Neural crest cell (in vitro differentiated cells): ENCODE data around the gene TGOLN2. TPM values are rescaled to one million over a fixed set of nuclear protein-coding genes. Genes with fewer than 3 reads are reported as not detected.

ENCODE experiments used
- DNase-seq: peaks from one replicate; pipeline ENCODE4 v3.0.0; 2021; ENCODE audit warnings: low read depth, mixed read lengths, low spot score
- H3K27ac Mint-ChIP-seq: one replicate; pipeline ENCODE4 v1.8.0; 2021; ENCODE audit warnings: mild to moderate bottlenecking, mixed read lengths; ENCODE audit not compliant: unreplicated experiment
- H3K27me3 Mint-ChIP-seq: 2 replicates; pipeline ENCODE4 v1.8.0; 2021; ENCODE audit warnings: low read depth, mild to moderate bottlenecking, mixed read lengths
- H3K36me3 Mint-ChIP-seq: 2 replicates; pipeline ENCODE4 v1.8.0; 2021; ENCODE audit warnings: low read depth, mild to moderate bottlenecking, mixed read lengths
- H3K4me1 Mint-ChIP-seq: 2 replicates; pipeline ENCODE4 v1.8.0; 2021; ENCODE audit warnings: mixed read lengths
- H3K4me3 Mint-ChIP-seq: one replicate; pipeline ENCODE4 v1.8.0; 2021; ENCODE audit warnings: mild to moderate bottlenecking, mixed read lengths
- H3K9me3 Mint-ChIP-seq: 2 replicates; pipeline ENCODE4 v1.8.0; 2021; ENCODE audit warnings: mixed read lengths
- CTCF ChIP-seq: fragments of 200-600 bp; sonication (generic); conservative IDR thresholded peaks from 2 replicates; pipeline ENCODE4 v1.5.0; 2021; ENCODE audit warnings: antibody characterized with exemption, mild to moderate bottlenecking
- total RNA-seq: library from RNA; stranded (reverse); gene quantifications from 2 replicates; pipeline ENCODE4 v1.2.1, GENCODE V29; 2021

TGOLN2 gene
- total RNA-seq, 1 donor from 2014 or later: 54.8 TPM

GRCh38 chr2:85282914-85283313 lies 44.9 kb downstream of the TGOLN2 start:
- Mint-ChIP-seq H3K27ac (peak overlapping the region; percentile 13), H3K9me3 (no peaks in the 10 kb centered on the region), H3K27me3 (no peaks in the 10 kb centered on the region), H3K4me1 (peaks cover 26% of the 10 kb centered on the region), H3K36me3 (peaks cover 2% of the 10 kb centered on the region), H3K4me3 (no peak overlapping the region)
- no peak for TF ChIP-seq CTCF
- no peak for DNase-seq

GRCh38 chr2:85281553-85281952 lies 46.2 kb downstream of the TGOLN2 start:
- H3K9me3 Mint-ChIP-seq: no peaks in the 10 kb centered on the region
- H3K27me3 Mint-ChIP-seq: no peaks in the 10 kb centered on the region
- peaks cover 31% of the 10 kb centered on the region for H3K4me1 Mint-ChIP-seq
- no peak overlapping the region for H3K27ac Mint-ChIP-seq
- H3K4me3 Mint-ChIP-seq: no peak overlapping the region
- no peak for TF ChIP-seq CTCF
- no peaks in the 10 kb centered on the region for H3K36me3 Mint-ChIP-seq
- no peak for DNase-seq

- H3K27me3 Mint-ChIP-seq: no peaks in the 10 kb centered on the region
- TF ChIP-seq CTCF: no peak
- peaks cover 29% of the 10 kb centered on the region for H3K4me1 Mint-ChIP-seq
These were observed 49.4 kb downstream of the TGOLN2 start for GRCh38 chr2:85278361-85278760.

GRCh38 chr2:85277416-85278158 lies 50.2 kb downstream of the TGOLN2 start:
- H3K4me3 Mint-ChIP-seq: no peak overlapping the region
- no peaks in the 10 kb centered on the region for H3K9me3 Mint-ChIP-seq
- no peak for DNase-seq
- no peak overlapping the region for H3K27ac Mint-ChIP-seq
- no peak for TF ChIP-seq CTCF
- H3K27me3 Mint-ChIP-seq: no peaks in the 10 kb centered on the region
- H3K36me3 Mint-ChIP-seq: no peaks in the 10 kb centered on the region
- peaks cover 27% of the 10 kb centered on the region for H3K4me1 Mint-ChIP-seq

More at GRCh38 chr2:85278361-85278760, 49.4 kb downstream of the TGOLN2 start:
- no peaks in the 10 kb centered on the region for H3K9me3 Mint-ChIP-seq
- H3K4me3 Mint-ChIP-seq: no peak overlapping the region
- H3K36me3 Mint-ChIP-seq: no peaks in the 10 kb centered on the region
- no peak overlapping the region for H3K27ac Mint-ChIP-seq
- DNase-seq: no peak

GRCh38 chr2:85276571-85277118 lies 51.1 kb downstream of the TGOLN2 start:
- Mint-ChIP-seq H3K9me3 (no peaks in the 10 kb centered on the region), H3K27me3 (no peaks in the 10 kb centered on the region), H3K4me1 (peaks cover 28% of the 10 kb centered on the region), H3K4me3 (no peak overlapping the region), H3K27ac (peak overlapping the region; percentile 58), H3K36me3 (no peaks in the 10 kb centered on the region)
- DNase-seq: no peak
- no peak for TF ChIP-seq CTCF
